ENCODE measurements around the gene RIMBP2. TPM values are rescaled to one million over a fixed set of nuclear protein-coding genes. Genes with fewer than 3 reads are reported as not detected.

RIMBP2 gene
- total RNA-seq, 1 donor from 2014 or later, result not detected

GRCh38 chr12:130595566-130595965, 120.5 kb downstream of the RIMBP2 start:
- no peak overlapping the region for H3K27ac ChIP-seq (replicated peaks)
- H3K9me3 ChIP-seq (replicated peaks), result peaks cover 26% of the 10 kb centered on the region
- peaks cover 40% of the 10 kb centered on the region for H3K27me3 ChIP-seq (ENCODE audit: low read depth)
- no peaks in the 10 kb centered on the region for H3K36me3 ChIP-seq
- H3K4me1 ChIP-seq, result no peaks in the 10 kb centered on the region
- intact Hi-C loops (cut with micrococcal nuclease), result no loop called here
- DNase-seq, result no peak
- no peak overlapping the region for H3K4me3 ChIP-seq
- TF ChIP-seq CTCF (IDR thresholded peaks at IDR 0.05; ENCODE audit: borderline replicate concordance), result no peak

GRCh38 chr12:130593056-130593455, 123.0 kb downstream of the RIMBP2 start:
- Histone ChIP-seq H3K36me3 (no peaks in the 10 kb centered on the region), H3K9me3 (replicated peaks) (peaks cover 16% of the 10 kb centered on the region), H3K27me3 (ENCODE audit: low read depth) (peaks cover 58% of the 10 kb centered on the region), H3K27ac (replicated peaks) (no peak overlapping the region), H3K4me1 (no peaks in the 10 kb centered on the region), H3K4me3 (no peak overlapping the region)
- DNase-seq, result no peak
- TF ChIP-seq CTCF (IDR thresholded peaks at IDR 0.05; ENCODE audit: borderline replicate concordance), result no peak
- intact Hi-C loops (cut with micrococcal nuclease), result no loop called here

- no peak overlapping the region for H3K4me3 ChIP-seq
- no peaks in the 10 kb centered on the region for H3K4me1 ChIP-seq
- H3K36me3 ChIP-seq, result no peaks in the 10 kb centered on the region
- TF ChIP-seq CTCF (IDR thresholded peaks at IDR 0.05; ENCODE audit: borderline replicate concordance), result no peak
- no peak overlapping the region for H3K27ac ChIP-seq (replicated peaks)
- DNase-seq, result no peak
- intact Hi-C loops (cut with micrococcal nuclease), result no loop called here
- peaks cover 12% of the 10 kb centered on the region for H3K9me3 ChIP-seq (replicated peaks)
- peaks cover 62% of the 10 kb centered on the region for H3K27me3 ChIP-seq (ENCODE audit: low read depth)
Observed at GRCh38 chr12:130592641-130593040, 123.5 kb downstream of the RIMBP2 start.

GRCh38 chr12:130591736-130592135, 124.4 kb downstream of the RIMBP2 start:
- intact Hi-C loops (cut with micrococcal nuclease), result no loop called here
- TF ChIP-seq CTCF (IDR thresholded peaks at IDR 0.05; ENCODE audit: borderline replicate concordance), result no peak
- Histone ChIP-seq H3K27ac (replicated peaks) (no peak overlapping the region), H3K9me3 (replicated peaks) (peaks cover 4% of the 10 kb centered on the region), H3K4me3 (no peak overlapping the region), H3K4me1 (no peaks in the 10 kb centered on the region), H3K27me3 (ENCODE audit: low read depth) (peaks cover 62% of the 10 kb centered on the region), H3K36me3 (no peaks in the 10 kb centered on the region)
- DNase-seq, result no peak

GRCh38 chr12:130590685-130591084, 125.4 kb downstream of the RIMBP2 start:
- no peak for TF ChIP-seq CTCF (IDR thresholded peaks at IDR 0.05; ENCODE audit: borderline replicate concordance)
- Histone ChIP-seq H3K4me3 (no peak overlapping the region), H3K4me1 (no peaks in the 10 kb centered on the region), H3K27ac (replicated peaks) (no peak overlapping the region), H3K36me3 (no peaks in the 10 kb centered on the region), H3K9me3 (replicated peaks) (no peaks in the 10 kb centered on the region), H3K27me3 (ENCODE audit: low read depth) (peaks cover 67% of the 10 kb centered on the region)
- DNase-seq, result no peak
- intact Hi-C loops (cut with micrococcal nuclease), result no loop called here

Data from left ventricle myocardium inferior (tissue), 1 donor.